H1 (cell line): ENCODE results near the gene KLHL33. TPM values are rescaled to one million over a fixed set of nuclear protein-coding genes. Genes with fewer than 3 reads are reported as not detected.
A peak's percentile ranks its signal among the peaks of the same experiment; 100 is the strongest.

Source experiments
- KDM5A ChIP-seq: fragments of 200-600 bp; IDR thresholded peaks from 2 replicates; pipeline ENCODE4 v1.7.1; 2012; ENCODE audit warnings: mild to moderate bottlenecking, low read length, inconsistent platforms, mixed read lengths
- polyA plus RNA-seq, 7 experiments: library from polyadenylated mRNA; depleted of rRNA in 3 of 7; stranded (reverse) in 5 of 7; unstranded in 2 of 7; fragments of >200 nt in 5 of 7; fragments of 200-250 nt in 2 of 7; gene quantifications; 1 replicate in 5 of 7; 2 replicates in 1 of 7; 4 replicates in 1 of 7; pipeline versions ENCODE4 v1.2.1 to v1.2.3, GENCODE V29; 2011 to 2013; ENCODE audit warnings: missing spikeins in 2 of 7, mixed read lengths in 2 of 7
- total RNA-seq: library from RNA; stranded (reverse); fragmentation: NEBNext Ultra II Directional; extraction: Animal tissue kit (Norgen Biotek cat#: 25700); gene quantifications from 2 replicates; pipeline ENCODE4 v1.2.1, GENCODE V29; 2021

The KLHL33 gene
- total and polyA plus RNA-seq, 2 of the 8 experiments (the other 6 are each of a cell fraction or from before 2014, with no cell fraction given), result 0.11 to 0.17 TPM

DNA sequence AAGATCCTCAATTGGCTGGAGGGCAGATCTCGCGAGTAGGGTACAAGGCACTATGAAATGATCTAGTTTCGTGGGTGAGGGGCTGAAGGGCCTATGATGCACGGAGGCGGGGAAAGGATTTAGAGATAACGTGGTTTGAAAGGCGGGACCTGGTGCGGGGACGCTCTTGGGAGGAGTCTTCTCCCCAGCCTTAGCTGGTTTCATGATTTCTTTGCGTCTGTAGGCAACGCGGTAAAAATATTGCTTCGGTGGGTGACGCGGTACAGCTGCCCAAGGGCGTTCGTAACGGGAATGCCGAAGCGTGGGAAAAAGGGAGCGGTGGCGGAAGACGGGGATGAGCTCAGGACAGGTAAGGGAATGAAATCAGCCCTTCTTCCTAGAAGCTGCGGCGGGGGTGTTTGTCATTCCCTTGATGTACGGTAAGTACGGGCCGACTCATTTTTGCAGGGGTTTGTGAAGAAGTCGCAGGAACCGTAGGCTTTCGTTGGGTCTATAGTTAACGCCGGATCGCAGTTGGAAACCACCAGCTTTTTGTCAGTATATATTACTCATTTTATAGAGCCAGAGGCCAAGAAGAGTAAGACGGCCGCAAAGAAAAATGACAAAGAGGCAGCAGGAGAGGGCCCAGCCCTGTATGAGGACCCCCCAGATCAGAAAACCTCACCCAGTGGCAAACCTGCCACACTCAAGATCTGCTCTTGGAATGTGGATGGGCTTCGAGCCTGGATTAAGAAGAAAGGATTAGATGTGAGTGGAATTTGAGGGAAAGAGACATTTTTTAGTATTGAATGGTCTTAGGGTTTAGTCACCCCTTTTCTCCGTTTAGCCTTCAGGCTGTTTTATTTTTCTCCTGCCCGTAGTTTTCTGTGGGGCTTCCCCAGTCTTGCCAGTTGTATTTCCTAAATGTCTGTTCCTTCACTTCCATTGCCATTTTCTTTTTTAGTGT is 19.7 kb upstream of the KLHL33 start (continued):
- TF ChIP-seq KDM5A, result 0 out of 2 replicates have a peak, but pooled peaks have one; percentile 47
